22Rv1 (cell line): ENCODE results near the gene TLCD3B.

ENCODE experiments used
- H3K27ac ChIP-seq: fragments of 450-650 bp; 2 replicates; pipeline ENCODE4 v1.5.1; 2017
- ZFX ChIP-seq: fragments of 450-650 bp; IDR thresholded peaks from 2 replicates; pipeline ENCODE4 v1.6.1; 2017; ENCODE audit warnings: antibody characterized with exemption, borderline replicate concordance
- TF ChIP-seq, protein P1 (sequence below): fragments of 450-650 bp; IDR thresholded peaks from 2 replicates; pipeline ENCODE4 v1.5.1; 2017; ENCODE audit warnings: mild to moderate bottlenecking

TLCD3B gene

DNA sequence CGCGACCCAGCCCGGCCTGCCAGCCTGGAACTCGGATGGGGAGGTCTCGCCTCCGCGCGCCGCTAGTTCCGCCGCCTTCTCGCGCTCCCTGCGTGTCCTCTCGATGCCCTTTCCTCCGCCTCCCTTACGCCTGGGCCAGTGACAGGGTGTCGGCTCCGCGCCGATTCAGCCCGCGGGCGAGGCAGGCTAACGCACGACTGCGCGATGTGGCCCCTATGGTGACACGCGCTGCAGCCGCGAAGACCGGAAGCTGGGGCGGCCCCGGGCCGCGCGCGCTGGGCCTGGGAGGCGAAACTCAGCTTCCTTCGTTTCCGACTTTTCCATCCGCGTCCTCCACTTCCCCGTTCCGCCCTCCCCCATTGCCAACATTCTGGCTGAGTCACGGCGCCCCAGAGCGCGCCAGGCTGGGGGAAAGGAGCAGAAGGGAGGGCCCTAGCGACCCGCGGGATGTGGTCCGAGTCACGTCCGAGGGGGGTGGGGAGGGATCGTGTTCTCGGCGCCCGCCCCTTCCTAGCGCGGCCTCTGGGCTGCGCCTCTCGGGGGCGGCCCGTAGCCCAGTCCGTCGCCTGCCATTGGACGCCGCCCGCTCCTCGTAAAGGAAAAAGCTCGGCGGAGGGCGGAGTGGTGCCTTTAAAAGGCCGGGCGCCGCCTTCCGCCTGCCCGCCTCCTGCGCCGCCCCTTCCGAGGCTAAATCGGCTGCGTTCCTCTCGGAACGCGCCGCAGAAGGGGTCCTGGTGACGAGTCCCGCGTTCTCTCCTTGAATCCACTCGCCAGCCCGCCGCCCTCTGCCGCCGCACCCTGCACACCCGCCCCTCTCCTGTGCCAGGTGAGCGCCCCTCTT, 34.3 kb upstream of the TLCD3B start, which contains the start of gene ALDOA:
Gene ALDOA (plus strand): TSS at position 659 of the 841 bp plus-strand sequence. CDS start 1,138 bp downstream, outside the sequence.
- H3K27ac ChIP-seq = peak within 1 kb of the TSS; percentile 98
- TF ChIP-seq ZFX = no peak
- TF ChIP-seq, protein P1, sequence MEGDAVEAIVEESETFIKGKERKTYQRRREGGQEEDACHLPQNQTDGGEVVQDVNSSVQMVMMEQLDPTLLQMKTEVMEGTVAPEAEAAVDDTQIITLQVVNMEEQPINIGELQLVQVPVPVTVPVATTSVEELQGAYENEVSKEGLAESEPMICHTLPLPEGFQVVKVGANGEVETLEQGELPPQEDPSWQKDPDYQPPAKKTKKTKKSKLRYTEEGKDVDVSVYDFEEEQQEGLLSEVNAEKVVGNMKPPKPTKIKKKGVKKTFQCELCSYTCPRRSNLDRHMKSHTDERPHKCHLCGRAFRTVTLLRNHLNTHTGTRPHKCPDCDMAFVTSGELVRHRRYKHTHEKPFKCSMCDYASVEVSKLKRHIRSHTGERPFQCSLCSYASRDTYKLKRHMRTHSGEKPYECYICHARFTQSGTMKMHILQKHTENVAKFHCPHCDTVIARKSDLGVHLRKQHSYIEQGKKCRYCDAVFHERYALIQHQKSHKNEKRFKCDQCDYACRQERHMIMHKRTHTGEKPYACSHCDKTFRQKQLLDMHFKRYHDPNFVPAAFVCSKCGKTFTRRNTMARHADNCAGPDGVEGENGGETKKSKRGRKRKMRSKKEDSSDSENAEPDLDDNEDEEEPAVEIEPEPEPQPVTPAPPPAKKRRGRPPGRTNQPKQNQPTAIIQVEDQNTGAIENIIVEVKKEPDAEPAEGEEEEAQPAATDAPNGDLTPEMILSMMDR = no peak

DNA sequence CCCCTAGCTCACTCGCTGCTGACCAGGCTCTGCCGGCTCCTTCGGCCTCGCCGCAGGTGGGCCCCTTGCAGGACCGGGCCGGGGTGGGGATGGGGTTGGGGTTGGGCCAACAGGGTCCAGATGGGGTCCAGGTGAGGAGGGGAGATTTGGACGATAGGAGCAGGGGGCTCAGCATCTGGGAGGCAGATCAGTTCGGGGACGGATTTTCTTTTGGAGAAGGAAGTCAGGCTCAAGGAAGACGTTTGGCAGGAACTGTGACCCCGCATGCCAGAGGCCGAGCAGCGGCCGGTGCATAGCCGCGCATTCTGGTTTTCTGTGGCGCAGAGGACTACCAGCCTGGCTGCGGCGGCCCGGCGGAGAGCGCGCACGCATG, 33.6 kb upstream of the TLCD3B start:
- peak overlapping the region; percentile 98 for H3K27ac ChIP-seq
- TF ChIP-seq, protein P1 = no peak
- no peak for TF ChIP-seq ZFX

DNA sequence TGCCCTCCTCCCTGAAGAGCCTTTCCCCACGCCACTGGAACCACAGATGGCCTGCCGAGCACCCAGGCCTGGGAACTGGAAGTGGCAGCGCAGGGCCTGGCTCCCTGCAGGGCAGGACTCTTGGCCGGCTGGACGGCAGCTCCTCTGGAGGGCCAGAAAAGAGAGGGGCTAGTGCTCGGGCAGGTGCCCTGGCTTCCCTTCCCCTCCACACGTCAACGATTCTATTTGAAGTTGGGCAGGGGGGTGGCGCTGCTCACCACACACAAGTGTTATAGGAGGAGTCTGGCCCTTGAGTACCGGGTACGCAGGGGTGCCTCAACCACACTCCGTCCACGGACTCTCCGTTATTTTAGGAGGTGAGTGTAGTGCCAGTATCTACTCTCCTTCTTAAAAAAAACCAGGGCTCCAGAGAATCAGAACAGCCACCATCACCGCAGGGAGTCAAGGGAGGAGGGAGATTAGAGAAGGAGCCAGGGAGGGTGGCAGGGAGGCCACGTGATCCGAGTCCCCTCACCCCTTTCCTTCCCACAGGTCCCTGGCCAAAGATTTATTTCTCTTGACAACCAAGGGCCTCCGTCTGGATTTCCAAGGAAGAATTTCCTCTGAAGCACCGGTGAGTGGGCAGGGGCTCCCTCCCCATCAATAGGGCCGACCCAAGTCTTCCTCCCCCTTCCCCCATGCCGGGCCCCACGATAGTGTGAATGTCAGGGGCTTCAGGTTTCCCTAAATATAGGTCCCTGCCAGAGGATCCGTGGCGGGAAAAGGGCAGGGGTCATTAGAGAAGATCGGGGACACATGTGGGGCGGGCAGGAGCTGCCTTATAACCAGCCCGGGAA, 33.0 kb upstream of the TLCD3B start:
- H3K27ac ChIP-seq = peak overlapping the region; percentile 98
- no peak for TF ChIP-seq ZFX
- TF ChIP-seq, protein P1 = no peak

DNA sequence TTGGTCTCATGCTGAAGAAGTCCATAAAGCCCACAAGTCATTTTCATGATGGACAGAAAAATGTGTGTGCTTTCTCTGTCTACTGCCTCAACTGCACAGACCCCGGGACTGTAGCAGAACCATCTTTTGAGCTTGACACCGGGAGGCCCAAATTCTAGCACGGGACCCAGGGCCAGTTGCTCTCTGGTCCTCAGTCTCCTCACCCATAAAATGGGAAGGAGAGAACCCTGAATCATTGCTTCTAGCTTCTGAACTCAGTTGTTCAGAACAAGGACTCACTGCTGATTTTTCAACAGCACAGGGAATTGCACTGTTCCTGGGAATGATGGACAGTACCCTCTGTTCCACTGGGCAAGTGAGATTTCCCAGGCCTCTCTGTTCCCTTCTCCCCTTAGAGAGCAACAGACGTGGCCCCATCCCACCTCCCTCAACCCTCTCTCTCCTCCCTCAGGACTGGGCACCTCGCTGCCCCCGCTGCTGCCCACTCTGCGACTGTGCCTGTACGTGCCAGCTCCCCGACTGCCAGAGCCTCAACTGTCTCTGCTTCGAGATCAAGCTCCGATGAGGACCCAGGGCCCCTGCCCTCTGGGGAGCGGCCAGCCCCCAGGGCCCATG, 32.3 kb upstream of the TLCD3B start:
- no peak for TF ChIP-seq ZFX
- TF ChIP-seq, protein P1 = no peak
- peak overlapping the region; percentile 98 for H3K27ac ChIP-seq

DNA sequence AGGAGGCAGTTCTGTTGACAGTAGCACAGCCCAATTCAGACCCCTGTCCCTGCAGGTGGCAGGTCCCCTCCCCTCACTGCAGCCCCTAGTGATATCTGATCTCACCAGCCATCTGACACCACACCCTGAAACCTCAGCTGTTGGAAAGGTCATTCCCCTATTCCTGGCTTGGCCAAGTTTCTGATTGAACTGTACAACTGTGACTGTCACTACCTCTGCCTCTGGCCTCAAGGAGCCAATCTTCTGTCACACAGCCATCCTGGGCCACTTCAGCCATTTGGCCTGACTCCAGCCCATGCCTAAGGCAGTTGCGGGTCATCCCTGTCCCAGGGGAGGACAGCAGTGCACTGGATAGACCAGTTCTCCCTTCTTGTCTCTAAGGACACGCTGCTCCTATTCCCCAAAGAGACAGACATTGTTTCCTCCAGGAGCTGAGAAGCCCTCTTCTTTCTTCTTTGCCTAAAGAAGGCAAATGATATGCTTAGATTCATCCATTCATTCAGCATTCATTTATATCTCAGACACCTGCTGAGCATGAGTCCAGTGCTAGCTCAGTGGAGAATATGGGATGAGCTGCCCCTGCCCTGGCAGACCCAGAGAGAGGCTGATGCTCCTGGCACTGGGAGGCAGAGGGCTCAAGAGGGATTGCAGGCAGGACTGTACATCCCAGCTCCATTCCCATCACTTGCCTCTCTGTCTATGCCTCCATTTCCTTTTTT, 29.9 kb upstream of the TLCD3B start:
- peak overlapping the region; percentile 58 for H3K27ac ChIP-seq
- TF ChIP-seq ZFX = no peak
- TF ChIP-seq, protein P1 = no peak

DNA sequence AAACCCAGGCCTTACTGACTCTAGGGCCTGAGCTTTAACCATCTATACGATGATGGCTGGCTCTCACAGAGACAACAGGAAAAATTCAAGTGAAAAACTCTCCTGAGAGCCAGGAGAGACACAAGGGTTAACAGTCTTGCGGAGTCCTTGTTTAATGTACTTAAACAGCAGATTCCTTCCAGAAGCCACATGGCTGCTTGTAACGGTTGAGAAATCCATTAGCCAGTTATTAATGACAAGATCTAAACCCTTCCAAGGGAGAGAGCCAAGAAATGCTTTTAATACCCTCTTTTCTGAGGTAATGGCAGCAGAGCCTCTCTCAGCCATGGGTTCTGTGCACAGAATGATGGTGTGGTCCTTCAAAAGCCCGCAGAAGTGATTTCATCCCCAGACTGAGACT, 29.3 kb upstream of the TLCD3B start:
- H3K27ac ChIP-seq = peak overlapping the region; percentile 58
- no peak for TF ChIP-seq ZFX
- TF ChIP-seq, protein P1 = no peak
